ENCODE data around the gene TEX101.

DNA sequence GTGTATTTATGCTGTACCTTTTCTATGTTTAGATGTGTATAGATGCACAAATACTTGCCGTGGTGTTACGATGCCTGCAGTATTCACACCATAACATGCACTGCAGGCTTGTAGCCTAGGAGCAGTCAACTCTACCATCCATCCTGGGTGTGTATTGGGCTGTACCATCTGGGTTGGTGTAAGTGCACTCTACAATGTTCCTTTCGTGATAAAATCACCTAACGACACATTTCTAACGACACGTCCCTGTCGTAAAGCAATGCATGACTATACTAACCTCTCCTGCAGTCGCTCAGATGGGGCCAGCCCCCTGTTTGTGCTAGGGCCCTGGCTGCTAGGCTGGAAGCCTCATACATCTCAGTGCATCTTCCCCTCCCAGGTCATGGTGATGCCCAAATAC is 42.8 kb upstream of the TEX101 start:
- TF ChIP-seq, protein P1, sequence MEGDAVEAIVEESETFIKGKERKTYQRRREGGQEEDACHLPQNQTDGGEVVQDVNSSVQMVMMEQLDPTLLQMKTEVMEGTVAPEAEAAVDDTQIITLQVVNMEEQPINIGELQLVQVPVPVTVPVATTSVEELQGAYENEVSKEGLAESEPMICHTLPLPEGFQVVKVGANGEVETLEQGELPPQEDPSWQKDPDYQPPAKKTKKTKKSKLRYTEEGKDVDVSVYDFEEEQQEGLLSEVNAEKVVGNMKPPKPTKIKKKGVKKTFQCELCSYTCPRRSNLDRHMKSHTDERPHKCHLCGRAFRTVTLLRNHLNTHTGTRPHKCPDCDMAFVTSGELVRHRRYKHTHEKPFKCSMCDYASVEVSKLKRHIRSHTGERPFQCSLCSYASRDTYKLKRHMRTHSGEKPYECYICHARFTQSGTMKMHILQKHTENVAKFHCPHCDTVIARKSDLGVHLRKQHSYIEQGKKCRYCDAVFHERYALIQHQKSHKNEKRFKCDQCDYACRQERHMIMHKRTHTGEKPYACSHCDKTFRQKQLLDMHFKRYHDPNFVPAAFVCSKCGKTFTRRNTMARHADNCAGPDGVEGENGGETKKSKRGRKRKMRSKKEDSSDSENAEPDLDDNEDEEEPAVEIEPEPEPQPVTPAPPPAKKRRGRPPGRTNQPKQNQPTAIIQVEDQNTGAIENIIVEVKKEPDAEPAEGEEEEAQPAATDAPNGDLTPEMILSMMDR (conservative IDR thresholded peaks at IDR 0.05): no peak
- TF ChIP-seq EZH2 (IDR thresholded peaks at IDR 0.05; ENCODE audit: low read depth): no peak
